Endodermal cell (in vitro differentiated cells): Measurements from ENCODE around the gene YWHAG. TPM values are rescaled to one million over a fixed set of nuclear protein-coding genes. Genes with fewer than 3 reads are reported as not detected.

Source experiments
- DNase-seq: peaks from one replicate; pipeline ENCODE4 v3.0.0-alpha.2; 2017
- H3K27ac ChIP-seq: 2 replicates; pipeline ENCODE4 v1.5.1; 2013; ENCODE audit warnings: mild to moderate bottlenecking, low read depth, low read length, moderate library complexity
- H3K27me3 ChIP-seq: 2 replicates; pipeline ENCODE4 v1.6.1; 2013; ENCODE audit warnings: mild to moderate bottlenecking, low read length, moderate library complexity; ENCODE audit not compliant: insufficient read depth, control insufficient read depth, poor library complexity, severe bottlenecking
- H3K36me3 ChIP-seq: 2 replicates; pipeline ENCODE4 v1.7.0; 2013; ENCODE audit warnings: mild to moderate bottlenecking, low read length, moderate library complexity; ENCODE audit not compliant: control insufficient read depth, insufficient read depth
- H3K4me1 ChIP-seq: one replicate; pipeline ENCODE4 v1.7.0; 2013; ENCODE audit warnings: low read length; ENCODE audit not compliant: control insufficient read depth, insufficient read depth
- H3K4me3 ChIP-seq: 2 replicates; pipeline ENCODE4 v1.5.1; 2013; ENCODE audit warnings: mild to moderate bottlenecking, low read length, moderate library complexity
- H3K9ac ChIP-seq: 2 replicates; pipeline ENCODE4 v1.6.1; 2013; ENCODE audit warnings: mild to moderate bottlenecking, low read length, moderate library complexity; ENCODE audit not compliant: poor library complexity, severe bottlenecking; ENCODE audit errors: extremely low read depth
- H3K9me3 ChIP-seq: 2 replicates; pipeline ENCODE4 v1.6.1; 2013; ENCODE audit warnings: mild to moderate bottlenecking, low read length, moderate library complexity; ENCODE audit not compliant: control insufficient read depth
- H3K27ac Mint-ChIP-seq: 2 replicates; pipeline ENCODE4 v1.8.0; 2020; ENCODE audit warnings: mixed read lengths
- H3K27me3 Mint-ChIP-seq: 2 replicates; pipeline ENCODE4 v1.8.0; 2021; ENCODE audit warnings: mild to moderate bottlenecking, mixed read lengths; ENCODE audit not compliant: insufficient read depth
- H3K36me3 Mint-ChIP-seq: 2 replicates; pipeline ENCODE4 v1.8.0; 2020; ENCODE audit warnings: low read depth, mixed read lengths
- H3K4me1 Mint-ChIP-seq: 2 replicates; pipeline ENCODE4 v1.8.0; 2020; ENCODE audit warnings: mixed read lengths
- H3K4me3 Mint-ChIP-seq: 2 replicates; pipeline ENCODE4 v1.8.0; 2020; ENCODE audit warnings: mild to moderate bottlenecking, moderate library complexity, mixed read lengths
- H3K9me3 Mint-ChIP-seq: 2 replicates; pipeline ENCODE4 v1.8.0; 2020; ENCODE audit warnings: mild to moderate bottlenecking, mixed read lengths
- CTCF ChIP-seq: fragments of 200-600 bp; sonication (generic); conservative IDR thresholded peaks from 2 replicates; pipeline ENCODE4 v1.5.0; 2021; ENCODE audit warnings: antibody characterized with exemption, mild to moderate bottlenecking
- WGBS, 2 experiments: methylation state at CpG; one replicate each; pipeline versions ENCODE4 v1.1.5 to v1.1.7; 2013; ENCODE audit warnings: missing lambda C conversion rate in 2 of 2, mixed read lengths in 1 of 2; ENCODE audit not compliant: insufficient coverage in 1 of 2, insufficient read length in 1 of 2; 5-methylcytosine and 5-hydroxymethylcytosine counted together
- total RNA-seq, 2 donors: library from RNA; stranded (reverse); fragmentation: NEBNext Ultra II Directional in 1 of 2; extraction: Animal tissue kit (Norgen Biotek cat#: 25700) in 1 of 2; gene quantifications; 2 replicates in 1 of 2; 3 replicates in 1 of 2; pipeline ENCODE4 v1.2.1, GENCODE V29; 2021

Gene YWHAG
- total RNA-seq, 2 donors from 2014 or later, result 148 TPM

GRCh38 chr7:76359111-76359977 lies 553 bp upstream of the YWHAG start:
- H3K4me1 ChIP-seq, result no peaks in the 10 kb centered on the region
- H3K36me3 Mint-ChIP-seq, result peaks cover 27% of the 10 kb centered on the region
- no peaks in the 10 kb centered on the region for H3K27me3 ChIP-seq
- peaks cover 23% of the 10 kb centered on the region for H3K4me1 Mint-ChIP-seq
- H3K27me3 Mint-ChIP-seq, result no peaks in the 10 kb centered on the region
- peak overlapping the region; percentile 88 for H3K9ac ChIP-seq
- H3K36me3 ChIP-seq, result peaks cover 34% of the 10 kb centered on the region
- peak; percentile 79 for TF ChIP-seq CTCF
- H3K9me3 ChIP-seq, result peaks cover 19% of the 10 kb centered on the region
- peak overlapping the region; percentile 96 for H3K4me3 ChIP-seq
- peak overlapping the region; percentile 98 for H3K27ac Mint-ChIP-seq
- H3K27ac ChIP-seq, result peak overlapping the region; percentile 97
- 2 to 4% methylated on average over 11 to 41 of the region's 41 CpGs for WGBS, 2 experiments
- peak overlapping the region; percentile 91 for H3K4me3 Mint-ChIP-seq
- DNase-seq, result peak; percentile 100
- peaks cover 16% of the 10 kb centered on the region for H3K9me3 Mint-ChIP-seq

- H3K27me3 ChIP-seq, result no peaks in the 10 kb centered on the region
- H3K9me3 Mint-ChIP-seq, result peaks cover 20% of the 10 kb centered on the region
- peak; percentile 78 for DNase-seq
- WGBS, 2 experiments, result 0 to 2% methylated on average over 10 to 27 of the region's 27 CpGs
- peaks cover 37% of the 10 kb centered on the region for H3K36me3 Mint-ChIP-seq
- H3K4me3 ChIP-seq, result peak overlapping the region; percentile 96
- H3K27me3 Mint-ChIP-seq, result no peaks in the 10 kb centered on the region
- no peaks in the 10 kb centered on the region for H3K4me1 ChIP-seq
- H3K36me3 ChIP-seq, result peaks cover 47% of the 10 kb centered on the region
- peaks cover 32% of the 10 kb centered on the region for H3K9me3 ChIP-seq
- peak overlapping the region; percentile 97 for H3K27ac Mint-ChIP-seq
- H3K9ac ChIP-seq, result peak overlapping the region; percentile 88
- no peak for TF ChIP-seq CTCF
- H3K4me1 Mint-ChIP-seq, result peaks cover 19% of the 10 kb centered on the region
- H3K27ac ChIP-seq, result peak overlapping the region; percentile 97
- H3K4me3 Mint-ChIP-seq, result peak overlapping the region; percentile 91
Measured at GRCh38 chr7:76358011-76358480, 745 bp downstream of the YWHAG start.

GRCh38 chr7:76357475-76358010 lies 1.2 kb downstream of the YWHAG start:
- 6 to 9% methylated on average over 4 to 10 of the region's 10 CpGs for WGBS, 2 experiments
- Histone ChIP-seq H3K4me1 (no peaks in the 10 kb centered on the region), H3K9ac (peak overlapping the region; percentile 88), H3K4me3 (peak overlapping the region; percentile 96), H3K9me3 (peaks cover 38% of the 10 kb centered on the region), H3K27me3 (no peaks in the 10 kb centered on the region), H3K36me3 (peaks cover 52% of the 10 kb centered on the region), H3K27ac (peak overlapping the region; percentile 97)
- no peak for DNase-seq
- H3K4me3 Mint-ChIP-seq, result peak overlapping the region; percentile 91
- H3K9me3 Mint-ChIP-seq, result peaks cover 24% of the 10 kb centered on the region
- TF ChIP-seq CTCF, result no peak
- peak overlapping the region; percentile 97 for H3K27ac Mint-ChIP-seq
- H3K27me3 Mint-ChIP-seq, result no peaks in the 10 kb centered on the region
- peaks cover 19% of the 10 kb centered on the region for H3K4me1 Mint-ChIP-seq
- peaks cover 41% of the 10 kb centered on the region for H3K36me3 Mint-ChIP-seq
